Glomerular visceral epithelial cell (primary cell): ENCODE measurements around the gene COL6A1.

Source experiments
- DNase-seq: peaks from one replicate; pipeline ENCODE4 v3.0.0-alpha.2; 2016; ENCODE audit errors: extremely low spot score

The COL6A1 gene

GRCh38 chr21:46049890-46050667 lies 68.5 kb downstream of the COL6A1 start:
- no peak for DNase-seq

GRCh38 chr21:46050668-46051378 lies 69.3 kb downstream of the COL6A1 start:
- DNase-seq = no peak

- DNase-seq = no peak
Measured at GRCh38 chr21:46051379-46051770, 69.8 kb downstream of the COL6A1 start.

GRCh38 chr21:46051821-46052675 lies 70.5 kb downstream of the COL6A1 start:
- no peak for DNase-seq

- peak; percentile 91 for DNase-seq
Measured at GRCh38 chr21:46052703-46053651, 71.4 kb downstream of the COL6A1 start.

GRCh38 chr21:46054031-46054430 lies 72.5 kb downstream of the COL6A1 start:
- no peak for DNase-seq

GRCh38 chr21:46054451-46054881 lies 72.9 kb downstream of the COL6A1 start:
- DNase-seq = no peak
